NCI-H146 (cell line): ENCODE measurements around the gene MMP15.

ENCODE experiments used
- DNase-seq: peaks from one replicate; lab custom pipeline; 2025; lab: John Stamatoyannopoulos, UW

MMP15 gene

DNA sequence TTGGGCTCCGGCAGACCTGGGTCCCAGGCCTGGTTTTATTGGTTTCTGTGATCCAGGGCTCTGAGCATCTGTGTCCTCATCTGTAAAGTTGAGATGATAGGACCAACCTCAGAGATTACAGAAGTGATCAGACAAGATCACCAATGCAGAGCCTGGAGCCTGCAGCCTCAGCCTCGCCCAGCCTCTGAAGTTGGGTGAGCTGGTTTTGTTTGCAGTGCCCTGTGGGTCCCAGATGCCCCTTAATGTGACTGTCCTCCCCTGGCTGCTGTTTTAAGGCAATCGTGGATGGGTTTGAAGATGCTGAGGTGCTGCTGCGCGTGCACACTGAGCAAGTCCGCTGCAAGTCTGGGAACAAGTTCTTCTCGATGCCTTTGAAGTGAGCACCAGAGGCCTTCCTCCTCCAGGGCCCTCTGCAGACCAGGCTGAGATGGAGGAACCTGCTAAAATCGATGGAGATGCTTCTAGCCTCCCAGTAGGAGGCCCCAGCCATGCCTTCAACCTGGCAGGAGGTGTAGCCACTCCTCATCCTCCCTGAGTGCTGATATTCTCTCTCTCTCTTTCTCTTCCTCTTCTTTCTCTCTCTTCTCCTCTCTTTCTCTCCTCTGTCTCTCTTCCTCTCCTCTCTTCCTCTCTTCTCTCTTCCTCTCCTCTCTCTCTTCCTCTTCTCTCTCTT is 5.6 kb upstream of the MMP15 start:
- no peak for DNase-seq

DNA sequence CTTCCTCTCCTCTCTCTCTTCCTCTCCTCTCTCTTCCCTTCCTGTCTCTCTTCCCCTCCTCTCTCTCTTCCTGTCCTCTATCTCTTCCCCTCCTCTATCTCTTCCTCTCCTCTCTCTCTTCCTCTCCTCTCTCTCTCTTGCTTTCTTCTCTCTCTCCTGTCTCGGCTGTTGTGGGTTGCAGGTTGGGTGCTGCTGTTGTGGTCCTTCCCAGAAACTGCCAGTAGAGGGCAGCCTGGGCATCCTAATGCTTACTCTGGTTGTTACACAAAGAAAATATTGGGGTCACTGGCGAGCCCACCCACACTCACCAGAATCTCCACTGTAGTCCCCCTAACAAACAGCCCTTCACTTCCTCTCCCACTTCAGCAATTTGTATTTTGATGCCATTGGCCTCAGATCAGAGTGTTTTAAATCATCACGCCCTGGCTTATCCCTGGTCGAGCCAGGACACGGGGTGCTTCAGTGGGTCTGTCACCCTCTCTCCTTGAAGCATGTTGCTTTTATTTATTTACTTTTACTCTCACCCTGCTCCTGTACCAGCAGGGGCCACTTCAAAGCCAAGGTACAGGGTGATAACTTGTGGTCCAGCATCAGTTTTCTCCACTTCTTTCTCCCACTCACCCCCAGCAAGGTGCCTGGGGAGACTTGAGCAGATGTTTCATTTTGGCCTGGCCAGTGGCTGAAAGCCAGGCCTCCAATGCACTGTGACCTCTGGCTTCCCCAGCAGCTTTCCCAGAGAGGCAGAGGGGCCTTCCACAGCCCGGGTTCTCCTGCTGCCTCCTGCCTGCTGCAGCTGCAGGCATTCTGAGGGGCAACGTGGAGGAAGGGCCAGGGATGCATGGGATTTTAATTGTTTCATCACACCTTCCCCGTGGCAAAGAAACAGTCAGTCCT is 4.7 kb upstream of the MMP15 start:
- peak; percentile 4 for DNase-seq

- DNase-seq, result no peak
These were observed 3.6 kb upstream of the MMP15 start for GRCh38 chr16:58021661-58022551.

DNA sequence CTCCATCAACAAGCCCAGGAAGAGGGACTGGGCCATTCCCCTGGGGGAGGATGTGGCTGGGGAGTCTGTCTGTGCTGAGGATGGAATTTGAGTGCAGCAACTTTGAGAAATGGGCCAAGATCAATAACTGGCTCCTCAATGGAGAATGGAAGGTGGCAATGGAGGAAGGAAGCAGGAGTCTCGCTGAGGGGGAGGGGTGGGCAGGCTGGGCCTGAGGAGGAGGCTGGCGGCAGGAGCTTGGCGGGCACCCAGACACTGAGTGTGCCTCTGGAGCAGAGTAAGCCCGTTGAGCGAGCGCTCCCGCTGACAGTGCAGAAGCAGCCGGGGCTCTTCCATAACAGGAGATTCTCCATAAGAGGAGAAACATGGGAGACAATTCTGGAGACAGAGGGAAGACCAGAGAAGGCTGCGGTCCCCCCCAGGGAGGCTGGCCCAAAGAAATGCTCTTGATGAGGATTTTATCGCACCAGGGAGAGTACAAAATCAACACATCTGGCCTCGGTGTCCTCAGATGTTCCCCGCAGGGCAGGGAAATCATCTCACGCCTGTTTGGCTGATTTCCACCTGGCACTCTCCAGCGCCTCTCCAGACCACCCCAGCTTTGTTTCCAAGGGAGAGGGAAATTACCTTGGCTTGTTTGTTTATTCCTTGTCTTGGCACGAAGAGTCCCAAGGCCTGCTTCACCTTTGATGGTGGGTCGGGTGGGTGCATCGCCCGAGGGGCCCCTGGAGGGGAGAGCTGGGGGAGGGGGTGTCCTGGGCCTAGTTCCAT is 2.8 kb upstream of the MMP15 start:
- DNase-seq, result peak; percentile 63

DNA sequence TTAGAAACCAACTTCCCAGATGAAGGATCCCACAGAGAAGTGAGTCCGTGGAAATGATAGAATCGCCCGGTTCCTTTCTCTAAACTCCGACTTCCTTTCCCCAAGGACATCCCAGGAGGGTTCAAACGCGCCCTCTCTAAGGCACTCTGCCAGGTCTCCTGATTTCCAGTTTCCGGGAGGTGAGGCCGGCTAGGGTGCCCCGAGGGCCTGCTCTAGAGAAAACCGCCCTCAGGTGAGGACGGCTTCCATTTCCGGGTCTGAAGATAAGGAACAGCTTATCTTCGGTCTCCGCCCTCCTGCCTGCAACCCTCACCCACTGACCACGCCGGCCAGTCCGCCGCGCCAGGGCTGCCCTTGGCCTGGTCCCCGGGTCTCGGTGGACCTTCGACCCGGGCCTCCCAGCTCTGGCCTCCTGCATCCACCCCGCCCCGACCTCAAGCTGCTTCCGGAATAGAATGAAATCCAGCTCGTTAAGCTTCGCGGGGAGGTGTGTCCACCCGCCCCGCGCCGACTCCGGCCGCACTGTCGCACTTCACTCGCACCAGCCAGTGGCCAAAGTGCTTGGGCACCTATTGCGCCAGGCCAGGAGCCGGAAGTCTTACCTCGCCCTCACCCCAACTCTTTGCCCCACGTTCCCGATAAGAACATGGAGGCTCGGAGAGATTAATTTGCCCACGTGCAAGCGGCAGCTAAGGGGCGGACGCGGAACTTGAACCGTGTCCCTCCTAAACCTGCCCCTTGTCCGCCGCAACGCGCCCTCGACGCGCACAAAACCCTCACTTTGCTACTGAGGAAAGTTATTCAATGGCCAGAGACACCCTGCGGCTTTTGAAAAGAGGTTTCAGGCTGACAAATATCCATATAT is 836 bp upstream of the MMP15 start:
- peak; percentile 41 for DNase-seq

- peak; percentile 42 for DNase-seq
These were observed 668 bp downstream of the MMP15 start for GRCh38 chr16:58026139-58026704.

- peak; percentile 35 for DNase-seq
These were observed 1.2 kb downstream of the MMP15 start for GRCh38 chr16:58026705-58027160.

GRCh38 chr16:58027161-58027915 is 1.8 kb downstream of the MMP15 start:
- DNase-seq, result peak; percentile 55

GRCh38 chr16:58027916-58028455 is 2.4 kb downstream of the MMP15 start:
- no peak for DNase-seq

DNA sequence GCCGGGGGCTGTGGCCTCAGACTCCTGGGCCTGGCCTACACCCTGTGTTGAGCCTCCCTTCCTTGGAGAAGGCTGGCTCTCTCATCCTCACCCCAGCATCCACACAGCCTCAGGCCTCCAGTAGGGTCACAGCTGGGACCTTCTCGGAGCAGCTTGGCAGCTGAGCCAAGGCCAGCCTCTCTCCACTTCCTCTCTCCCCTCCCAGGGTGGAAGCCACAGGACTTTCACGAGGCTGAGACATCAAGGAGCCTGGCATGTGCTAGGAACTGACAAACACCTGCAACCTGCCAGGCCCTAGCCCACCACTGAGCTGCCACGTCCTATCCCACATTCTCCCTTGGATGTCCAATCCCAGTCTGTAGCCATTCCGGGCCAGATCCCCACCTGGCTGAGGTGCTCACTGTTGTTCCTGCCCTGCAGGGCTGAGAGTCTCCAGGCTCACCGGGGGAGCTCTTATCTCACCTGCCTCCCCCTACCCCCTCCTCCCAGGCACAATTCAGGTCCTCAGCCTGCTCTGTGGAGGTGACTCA is 3.1 kb downstream of the MMP15 start:
- peak; percentile 7 for DNase-seq

- no peak for DNase-seq
These were observed 3.9 kb downstream of the MMP15 start for GRCh38 chr16:58029410-58029809.

GRCh38 chr16:58030136-58030840 is 4.7 kb downstream of the MMP15 start:
- no peak for DNase-seq

- DNase-seq, result no peak
These were observed 5.7 kb downstream of the MMP15 start for GRCh38 chr16:58031016-58031800.

- DNase-seq, result no peak
These were observed 7.2 kb downstream of the MMP15 start for GRCh38 chr16:58032710-58033293.

- no peak for DNase-seq
These were observed 8.7 kb downstream of the MMP15 start for GRCh38 chr16:58034128-58034685.

DNA sequence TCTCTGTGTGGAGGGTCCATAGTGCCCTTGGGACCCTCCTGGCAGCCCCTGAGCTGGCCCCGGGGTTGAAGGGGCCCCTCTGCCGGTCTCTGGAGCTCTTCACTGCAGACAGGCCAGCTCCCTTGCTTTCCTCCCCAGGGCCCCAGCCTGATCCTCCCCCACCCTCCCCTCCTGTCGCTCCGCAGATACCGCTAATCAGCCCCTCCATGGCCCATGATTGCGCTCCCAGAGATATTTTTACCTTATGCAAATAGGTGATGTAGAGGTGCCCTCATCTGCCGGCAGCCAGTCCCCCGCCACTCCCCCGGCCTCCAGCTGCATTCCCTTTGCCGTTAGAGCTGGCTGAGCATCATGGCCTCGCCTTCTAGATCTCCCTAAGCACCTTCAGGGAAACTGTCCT is 9.2 kb downstream of the MMP15 start:
- no peak for DNase-seq
